Right renal pelvis (tissue), 4 donors: ENCODE data around the gene DERL3. TPM values are rescaled to one million over a fixed set of nuclear protein-coding genes. Genes with fewer than 3 reads are reported as not detected.

Source experiments
- DNase-seq, 4 donors: peaks; one replicate each; pipeline ENCODE4 v3.0.0-alpha.2; 2013; ENCODE audit warnings: low read depth in 4 of 4, low spot score in 3 of 4, missing footprints in 1 of 4
- polyA plus RNA-seq, 4 donors: library from polyadenylated mRNA; unstranded; fragments of 120-200 nt; gene quantifications; one replicate each; pipeline ENCODE4 v1.2.1, GENCODE V29; 2013; ENCODE audit not compliant: insufficient read length in 4 of 4

Gene DERL3
- polyA plus RNA-seq, 4 donors, result 3.6 to 6.1 (median 4.7) TPM

GRCh38 chr22:23833017-23833751 lies 5.6 kb downstream of the DERL3 start:
- no peak for DNase-seq

GRCh38 chr22:23832226-23833016 lies 6.4 kb downstream of the DERL3 start:
- DNase-seq, result no peak

GRCh38 chr22:23831781-23832180 lies 7.0 kb downstream of the DERL3 start:
- no peak for DNase-seq

- no peak for DNase-seq
These were observed 7.5 kb downstream of the DERL3 start for GRCh38 chr22:23831261-23831660.

GRCh38 chr22:23829845-23830372 lies 8.9 kb downstream of the DERL3 start:
- DNase-seq, result no peak

GRCh38 chr22:23828800-23829680 lies 9.8 kb downstream of the DERL3 start:
- no peak for DNase-seq

GRCh38 chr22:23827351-23827995 lies 11.3 kb downstream of the DERL3 start:
- no peak for DNase-seq

GRCh38 chr22:23826510-23827350 lies 12.1 kb downstream of the DERL3 start:
- DNase-seq, result no peak

GRCh38 chr22:23825246-23825905 lies 13.4 kb downstream of the DERL3 start:
- DNase-seq, result no peak

- DNase-seq, result no peak
These were observed 14.1 kb downstream of the DERL3 start for GRCh38 chr22:23824476-23825245.

- DNase-seq, result no peak
These were observed 15.4 kb downstream of the DERL3 start for GRCh38 chr22:23823331-23823791.

GRCh38 chr22:23822101-23822671 lies 16.6 kb downstream of the DERL3 start:
- no peak for DNase-seq

GRCh38 chr22:23820748-23821211 lies 18.0 kb downstream of the DERL3 start:
- DNase-seq, result no peak

GRCh38 chr22:23818541-23818940 lies 20.3 kb downstream of the DERL3 start:
- no peak for DNase-seq

GRCh38 chr22:23817146-23817545 lies 21.7 kb downstream of the DERL3 start:
- no peak for DNase-seq

GRCh38 chr22:23816156-23816976 lies 22.4 kb downstream of the DERL3 start:
- no peak for DNase-seq
